SK-N-SH treated with all-trans-retinoic acid at 6 μM for 48 hours (cell line): ENCODE measurements around the gene MAPK12.

Experiments used
- CREB5 ChIP-seq: fragments of 250-450 bp; sonication (Bioruptor Pico); IDR thresholded peaks from 2 replicates; pipeline ENCODE4 v1.5.1; 2020; ENCODE audit warnings: low read depth, mild to moderate bottlenecking, moderate library complexity
- TCF4 ChIP-seq: fragments of 250-450 bp; sonication (Bioruptor Pico); IDR thresholded peaks from 2 replicates; pipeline ENCODE4 v1.8.0; 2021; ENCODE audit warnings: mild to moderate bottlenecking, moderate library complexity, borderline replicate concordance
- TSHZ2 ChIP-seq: fragments of 250-450 bp; sonication (Bioruptor Pico); IDR thresholded peaks from 2 replicates; pipeline ENCODE4 v1.5.0; 2020; ENCODE audit warnings: mild to moderate bottlenecking, moderate library complexity
- ZNF565 ChIP-seq: fragments of 450-650 bp; formaldehyde crosslinking; conservative IDR thresholded peaks from 2 replicates; pipeline ENCODE4 v1.5.0; 2020; ENCODE audit warnings: low read depth, mild to moderate bottlenecking, moderate library complexity

GRCh38 chr22:50307890-50308596 is 46.6 kb upstream of the MAPK12 start:
- no peak for TF ChIP-seq CREB5
- TF ChIP-seq TCF4 (CRISPR knock-in tag) = no peak
- no peak for TF ChIP-seq TSHZ2 (CRISPR knock-in tag)
- no peak for TF ChIP-seq ZNF565 (CRISPR knock-in tag)
